Right lobe of liver (tissue), 6 donors: ENCODE data around the gene POGK. TPM values are rescaled to one million over a fixed set of nuclear protein-coding genes. Genes with fewer than 3 reads are reported as not detected.

Experiments
- ATAC-seq, 4 donors: fragments of 200-7000 bp; cut with Tn5 transposase; one replicate each; pipeline ENCODE4 v1.9.1; 2020; ENCODE audit warnings: mild to moderate bottlenecking in 4 of 4, moderate library complexity in 4 of 4
- DNase-seq, 3 donors: peaks; one replicate each; pipeline ENCODE4 v3.0.0-alpha.2; 2020
- H3K27ac ChIP-seq, 3 donors: fragments of 200-600 bp; one replicate each; pipeline ENCODE4 v1.8.0; 2022
- H3K27me3 ChIP-seq, 2 donors: fragments of 200-600 bp; one replicate each; pipeline ENCODE4 v1.8.0; 2022
- H3K36me3 ChIP-seq, 4 donors: fragments of 200-600 bp; sonication (generic) in 1 of 4; one replicate each; pipeline versions ENCODE4 v1.5.1 to v1.8.0; 2017 to 2022; ENCODE audit warnings: control low read depth in 1 of 4
- H3K4me1 ChIP-seq, 4 donors: fragments of 200-600 bp; sonication (generic) in 1 of 4; one replicate each; pipeline versions ENCODE4 v1.5.1 to v1.8.0; 2017 to 2022; ENCODE audit warnings: control low read depth in 1 of 4
- H3K4me3 ChIP-seq, 3 donors: fragments of 200-600 bp; one replicate each; pipeline ENCODE4 v1.8.0; 2022
- H3K9me3 ChIP-seq, 4 donors: fragments of 200-600 bp; sonication (generic) in 1 of 4; one replicate each; pipeline versions ENCODE4 v1.5.1 to v1.8.0; 2017 to 2022; ENCODE audit warnings: control low read depth in 1 of 4
- POLR2A ChIP-seq: fragments of 450-650 bp; IDR thresholded peaks from one replicate; pipeline ENCODE4 v1.6.1; 2017; ENCODE audit warnings: antibody characterized with exemption, mild to moderate bottlenecking
- WGBS: methylation state at CpG from one replicate; pipeline ENCODE4 v1.1.6; 2018; ENCODE audit warnings: low coverage, low lambda C conversion rate; ENCODE audit not compliant: insufficient coverage; ENCODE audit errors: missing lambda C conversion rate; 5-methylcytosine and 5-hydroxymethylcytosine counted together
- intact Hi-C, 2 donors: fragments of 100-400 bp; cut with DNase I; formaldehyde crosslinking; loops; one replicate each; pipeline versions ENCODE4 v1.11.2 to v1.14.1; 2022
- total RNA-seq, 6 experiments: library from RNA; depleted of rRNA in 2 of 6; stranded (reverse); fragments of >200 nt in 2 of 6; fragmentation: NEBNext Ultra II Directional in 3 of 6; extraction: Animal tissue kit (Norgen Biotek cat#: 25700) in 3 of 6; gene quantifications; one replicate each; pipeline versions ENCODE4 v1.1.0 to v1.2.4, GENCODE V29; 2016 to 2023
- TF ChIP-seq, protein P1 (sequence below), 4 donors: fragments of 200-600 bp in 3 of 4; fragments of 450-650 bp in 1 of 4; IDR thresholded peaks; one replicate each; pipeline versions ENCODE4 v1.5.1 to v1.8.0; 2016 to 2022; ENCODE audit warnings: antibody characterized with exemption in 4 of 4, mild to moderate bottlenecking in 2 of 4
- donor health status: DM: no; HTN: yes; CAD: no.
- donor health status: DM: no; HTN: no; CAD: no.
- donor health status: DM: no; HTN: no; CAD: no.
- donor health status: DM: no; HTN: yes; CAD: no.
- donor health status: DM: no; HTN: yes; CAD: no.

POGK gene
- total RNA-seq, 6 experiments from 2014 or later: 9.0 to 15.7 (median 12.3) TPM

DNA sequence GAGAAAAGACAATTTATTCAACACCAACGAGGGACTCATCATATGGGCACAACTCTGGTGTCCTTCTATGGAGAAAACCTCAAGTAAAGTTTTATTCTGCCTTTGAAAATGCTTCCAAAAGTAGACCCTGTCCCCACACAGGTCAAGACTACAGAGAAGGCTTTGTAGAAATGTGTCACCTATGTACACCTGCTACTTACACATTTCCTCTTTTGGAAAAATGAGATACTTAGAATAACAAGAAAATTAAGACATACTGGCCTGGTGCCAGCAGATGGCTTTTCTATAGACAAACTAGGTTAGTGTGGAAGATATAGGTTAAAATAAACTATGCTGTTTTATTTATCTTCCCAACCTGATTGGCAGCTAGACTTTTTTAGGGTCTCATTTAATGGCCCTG is 13.6 kb downstream of the POGK start:
- DNase-seq: no peak
- Histone ChIP-seq H3K4me3 (no peak overlapping the region), H3K27me3 (no peaks in the 10 kb centered on the region), H3K9me3 (no peaks in the 10 kb centered on the region), H3K27ac (no peak overlapping the region), H3K4me1 (no peaks in the 10 kb centered on the region), H3K36me3 (peaks cover 0 to 76% (median 42%) of the 10 kb centered on the region in 4 donors)
- 0% methylated on average over 1 of the region's 1 CpG for WGBS
- TF ChIP-seq, protein P1, sequence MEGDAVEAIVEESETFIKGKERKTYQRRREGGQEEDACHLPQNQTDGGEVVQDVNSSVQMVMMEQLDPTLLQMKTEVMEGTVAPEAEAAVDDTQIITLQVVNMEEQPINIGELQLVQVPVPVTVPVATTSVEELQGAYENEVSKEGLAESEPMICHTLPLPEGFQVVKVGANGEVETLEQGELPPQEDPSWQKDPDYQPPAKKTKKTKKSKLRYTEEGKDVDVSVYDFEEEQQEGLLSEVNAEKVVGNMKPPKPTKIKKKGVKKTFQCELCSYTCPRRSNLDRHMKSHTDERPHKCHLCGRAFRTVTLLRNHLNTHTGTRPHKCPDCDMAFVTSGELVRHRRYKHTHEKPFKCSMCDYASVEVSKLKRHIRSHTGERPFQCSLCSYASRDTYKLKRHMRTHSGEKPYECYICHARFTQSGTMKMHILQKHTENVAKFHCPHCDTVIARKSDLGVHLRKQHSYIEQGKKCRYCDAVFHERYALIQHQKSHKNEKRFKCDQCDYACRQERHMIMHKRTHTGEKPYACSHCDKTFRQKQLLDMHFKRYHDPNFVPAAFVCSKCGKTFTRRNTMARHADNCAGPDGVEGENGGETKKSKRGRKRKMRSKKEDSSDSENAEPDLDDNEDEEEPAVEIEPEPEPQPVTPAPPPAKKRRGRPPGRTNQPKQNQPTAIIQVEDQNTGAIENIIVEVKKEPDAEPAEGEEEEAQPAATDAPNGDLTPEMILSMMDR (IDR thresholded peaks at IDR 0.05): no peak
- ATAC-seq: no peak
- intact Hi-C loops: no loop called here

DNA sequence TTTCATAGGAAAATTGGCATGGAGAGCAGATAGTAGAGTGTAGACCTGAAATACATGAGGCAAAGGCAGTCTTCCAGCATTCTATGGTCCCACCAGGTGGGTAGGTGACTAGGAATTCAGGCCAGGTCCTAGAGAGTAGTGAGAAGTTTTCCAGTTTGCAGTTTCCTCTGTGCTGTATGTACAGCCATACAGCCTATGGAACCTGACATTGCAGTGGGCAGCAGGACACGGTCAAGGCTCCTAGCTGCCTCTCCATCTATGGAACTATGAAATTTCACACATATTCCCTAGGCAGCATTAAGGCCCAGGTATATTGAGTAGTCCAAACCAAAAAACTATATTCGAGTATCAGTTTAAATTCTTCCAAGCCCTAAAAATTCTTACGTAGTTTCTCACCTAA is 16.3 kb downstream of the POGK start:
- DNase-seq: no peak
- ATAC-seq: no peak
- Histone ChIP-seq H3K36me3 (peaks cover 0 to 77% (median 34%) of the 10 kb centered on the region in 4 donors), H3K4me3 (no peak overlapping the region), H3K4me1 (no peaks in the 10 kb centered on the region), H3K9me3 (no peaks in the 10 kb centered on the region), H3K27ac (no peak overlapping the region), H3K27me3 (no peaks in the 10 kb centered on the region)
- TF ChIP-seq POLR2A: no peak
- TF ChIP-seq, protein P1 (IDR thresholded peaks at IDR 0.05): no peak
- intact Hi-C loops: no loop called here
- 89% methylated on average over 3 of the region's 3 CpGs for WGBS

DNA sequence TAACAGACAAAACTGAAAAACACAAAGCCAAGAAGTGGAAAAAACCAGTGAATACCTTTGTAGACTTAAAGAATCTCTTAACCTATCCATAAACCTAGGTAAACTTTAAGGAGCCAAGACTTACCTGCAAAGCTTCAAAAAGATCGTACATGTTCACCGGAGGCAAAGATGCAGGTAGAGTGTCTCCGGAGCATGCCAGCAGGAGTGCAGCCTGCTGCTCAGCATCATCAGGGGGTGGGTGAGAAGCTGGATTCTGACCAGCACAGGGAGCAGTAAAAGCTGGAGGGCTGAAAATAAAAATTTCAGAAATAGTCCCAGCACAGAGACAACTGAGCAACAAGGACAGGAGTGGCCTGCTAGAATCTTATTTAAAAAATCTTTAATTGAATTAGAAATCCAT is 18.7 kb downstream of the POGK start:
- intact Hi-C loops: no loop called here
- peaks cover 0 to 79% (median 38%) of the 10 kb centered on the region in 4 donors for H3K36me3 ChIP-seq

DNA sequence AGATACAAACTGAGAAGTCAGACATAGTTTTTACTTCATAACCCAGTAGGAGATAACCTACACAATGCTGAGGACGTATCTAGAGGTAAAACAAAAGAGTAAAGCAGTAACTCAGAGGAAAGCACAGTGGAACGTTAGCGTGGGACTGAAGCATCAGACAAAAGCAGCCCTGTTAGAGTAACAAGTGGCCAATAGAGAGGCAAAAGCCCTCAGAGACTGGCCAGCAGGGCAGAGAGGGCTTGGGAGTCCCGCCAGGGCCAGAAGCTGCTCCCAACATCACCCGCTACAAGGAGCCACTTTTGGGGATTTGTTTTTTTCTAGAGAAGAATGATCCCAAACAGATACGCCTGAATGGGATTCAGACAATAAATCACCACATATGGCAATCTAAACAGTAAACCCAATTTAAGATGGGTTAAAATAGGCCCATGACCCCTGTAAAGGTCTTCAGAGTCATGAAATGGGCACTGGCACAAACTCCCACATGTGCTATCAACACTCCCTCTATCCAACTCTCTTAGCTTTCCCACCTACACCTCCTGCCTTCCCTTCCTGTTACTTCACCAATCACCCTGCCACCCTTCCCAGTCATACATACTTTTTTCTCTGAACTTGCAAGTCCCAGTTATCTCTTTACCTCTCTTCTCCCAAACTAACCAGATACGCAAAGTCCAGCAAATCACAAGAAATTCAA is 19.6 kb downstream of the POGK start:
- 88% methylated on average over 6 of the region's 7 CpGs for WGBS
- Histone ChIP-seq H3K27ac (no peak overlapping the region), H3K4me1 (no peaks in the 10 kb centered on the region), H3K9me3 (no peaks in the 10 kb centered on the region), H3K36me3 (peaks cover 0 to 86% (median 41%) of the 10 kb centered on the region in 4 donors), H3K27me3 (no peaks in the 10 kb centered on the region), H3K4me3 (no peak overlapping the region)
- no peak for TF ChIP-seq POLR2A
- ATAC-seq (no peak), DNase-seq (no peak)
- intact Hi-C loops: no loop called here

More for the DNA sequence above, 18.7 kb downstream of the POGK start:
- Histone ChIP-seq H3K4me3 (no peak overlapping the region), H3K27ac (no peak overlapping the region), H3K27me3 (no peaks in the 10 kb centered on the region), H3K9me3 (no peaks in the 10 kb centered on the region), H3K4me1 (no peaks in the 10 kb centered on the region)
- DNase-seq (no peak), ATAC-seq (no peak)
- WGBS: 83% methylated on average over 3 of the region's 3 CpGs
- no peak for TF ChIP-seq POLR2A
- TF ChIP-seq, protein P1 (IDR thresholded peaks at IDR 0.05): no peak

DNA sequence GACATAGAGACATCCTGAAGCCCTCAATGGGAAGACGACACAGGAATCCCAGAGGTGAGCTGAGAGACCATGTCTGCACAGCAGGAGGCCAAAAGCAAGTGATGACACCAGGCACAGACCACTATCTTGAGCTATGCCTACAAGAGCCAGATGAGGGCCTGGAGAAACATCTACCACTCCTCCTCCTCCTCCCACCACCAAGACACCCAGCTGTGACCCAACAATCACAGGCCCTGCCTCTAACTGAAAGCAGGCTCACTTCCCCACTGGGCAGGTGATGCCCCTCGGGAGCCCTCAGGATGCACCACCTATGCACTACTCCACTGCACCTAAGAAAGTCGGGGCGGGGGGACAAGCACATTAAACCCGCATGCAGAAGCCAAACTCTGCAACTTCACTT is 20.3 kb downstream of the POGK start:
- no peaks in the 10 kb centered on the region for H3K9me3 ChIP-seq
- TF ChIP-seq, protein P1 (IDR thresholded peaks at IDR 0.05): no peak
- TF ChIP-seq POLR2A: no peak

More for the DNA sequence above, 20.3 kb downstream of the POGK start:
- Histone ChIP-seq H3K36me3 (peaks cover 0 to 92% (median 41%) of the 10 kb centered on the region in 4 donors), H3K4me1 (no peaks in the 10 kb centered on the region), H3K4me3 (no peak overlapping the region), H3K27me3 (no peaks in the 10 kb centered on the region), H3K27ac (no peak overlapping the region)
- intact Hi-C loops: no loop called here
- no peak for DNase-seq
- 58% methylated on average over 5 of the region's 5 CpGs for WGBS
- peak in 1 of 4 donors; percentile 14 for ATAC-seq
